GM23248 (cell line): ENCODE results near the gene FBXO15.

Source experiments
- EZH2 ChIP-seq: fragments of 200-600 bp; sonication (generic); IDR thresholded peaks from 2 replicates; pipeline ENCODE4 v1.6.1; 2018; ENCODE audit warnings: antibody characterized with exemption, mild to moderate bottlenecking; ENCODE audit not compliant: insufficient read depth, poor library complexity, severe bottlenecking
- EZH2phosphoT487 ChIP-seq: fragments of 200-600 bp; sonication (generic); IDR thresholded peaks from 2 replicates; pipeline ENCODE4 v1.6.1; 2018; ENCODE audit warnings: antibody characterized with exemption, moderate library complexity, mild to moderate bottlenecking, low read depth; ENCODE audit not compliant: insufficient read depth

DNA sequence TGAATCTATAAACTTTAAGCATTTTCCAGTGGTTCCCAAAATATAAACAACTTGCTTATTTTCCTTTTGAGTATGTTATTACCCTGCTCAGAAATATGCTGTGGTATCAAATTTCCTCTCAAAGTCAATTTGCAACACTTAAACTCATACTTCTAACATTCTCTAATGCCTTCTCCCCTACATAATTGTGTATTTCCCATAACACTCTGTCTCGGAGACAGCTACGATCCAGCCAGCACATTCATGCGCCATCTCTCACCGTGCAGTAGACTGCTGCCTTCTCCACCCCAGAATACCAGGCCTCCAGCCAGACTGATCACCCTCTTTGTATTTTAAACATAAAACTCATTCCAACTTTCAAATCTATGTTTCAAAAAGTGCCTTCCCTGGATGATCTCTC is 42.5 kb upstream of the FBXO15 start:
- TF ChIP-seq EZH2phosphoT487 (no peak), EZH2 (no peak)
